Ovary (tissue), 3 donors: ENCODE measurements around the gene AURKB.
A peak's percentile ranks its signal among the peaks of the same experiment; 100 is the strongest.

Experiments
- CTCF ChIP-seq, 3 donors: fragments of 450-650 bp in 2 of 3; fragments of 200-600 bp in 1 of 3; IDR thresholded peaks; one replicate each; pipeline versions ENCODE4 v1.5.1 to v1.8.0; 2016 to 2022; ENCODE audit warnings: antibody characterized with exemption in 3 of 3, mild to moderate bottlenecking in 1 of 3
- POLR2A ChIP-seq: fragments of 450-650 bp; IDR thresholded peaks from one replicate; pipeline ENCODE4 v1.6.1; 2017; ENCODE audit warnings: antibody characterized with exemption, mild to moderate bottlenecking, moderate library complexity
- donor health status: DM: no; HTN: no; CAD: no.

- TF ChIP-seq POLR2A (no peak), CTCF (IDR thresholded peaks at IDR 0.05) (peak; percentile 40 to 79 (median 57))
Measured at GRCh38 chr17:8186446-8186786, 24.0 kb downstream of the AURKB start.
